ENCODE results near the gene TGFBR3.
A peak's percentile ranks its signal among the peaks of the same experiment; 100 is the strongest.

The TGFBR3 gene

DNA sequence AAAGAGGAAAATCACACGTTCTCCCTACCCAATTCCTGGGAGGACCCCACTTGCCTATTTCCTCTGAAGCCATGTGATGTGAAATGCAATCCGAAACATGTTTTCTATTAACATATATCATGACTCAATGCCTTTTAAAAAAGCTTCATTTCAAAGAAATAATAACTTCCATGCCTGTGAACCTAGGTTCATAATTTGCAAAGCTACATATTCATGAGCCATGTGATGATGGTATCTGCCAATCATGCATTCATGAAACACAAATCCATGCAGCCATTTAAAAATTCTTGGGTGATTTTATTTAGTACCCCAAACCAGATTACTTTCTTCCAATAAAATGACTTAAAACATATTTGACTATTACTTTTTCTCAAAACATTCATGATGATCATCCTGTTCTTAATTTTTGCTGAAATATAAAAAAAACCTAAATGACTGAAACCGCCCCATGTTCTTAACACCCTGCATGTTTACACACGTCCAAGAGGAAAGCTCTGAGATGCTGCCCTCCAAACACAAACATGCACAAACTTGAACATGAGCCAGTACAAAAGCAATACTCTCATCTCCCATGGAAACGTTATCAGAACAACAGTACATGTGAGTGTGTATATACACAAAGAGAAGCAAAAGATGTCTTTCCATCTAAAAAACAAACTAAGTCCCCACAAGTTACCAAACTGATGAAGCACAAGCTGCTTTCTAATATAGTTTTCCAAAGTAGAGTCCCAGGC, 140.1 kb downstream of the TGFBR3 start:
- peak; percentile 45 for DNase-seq (ENCODE audit: low read depth)
- no peak overlapping the region for H3K4me3 ChIP-seq (ENCODE audit: control insufficient read depth, low read depth, low read length)
- TF ChIP-seq, protein P1, sequence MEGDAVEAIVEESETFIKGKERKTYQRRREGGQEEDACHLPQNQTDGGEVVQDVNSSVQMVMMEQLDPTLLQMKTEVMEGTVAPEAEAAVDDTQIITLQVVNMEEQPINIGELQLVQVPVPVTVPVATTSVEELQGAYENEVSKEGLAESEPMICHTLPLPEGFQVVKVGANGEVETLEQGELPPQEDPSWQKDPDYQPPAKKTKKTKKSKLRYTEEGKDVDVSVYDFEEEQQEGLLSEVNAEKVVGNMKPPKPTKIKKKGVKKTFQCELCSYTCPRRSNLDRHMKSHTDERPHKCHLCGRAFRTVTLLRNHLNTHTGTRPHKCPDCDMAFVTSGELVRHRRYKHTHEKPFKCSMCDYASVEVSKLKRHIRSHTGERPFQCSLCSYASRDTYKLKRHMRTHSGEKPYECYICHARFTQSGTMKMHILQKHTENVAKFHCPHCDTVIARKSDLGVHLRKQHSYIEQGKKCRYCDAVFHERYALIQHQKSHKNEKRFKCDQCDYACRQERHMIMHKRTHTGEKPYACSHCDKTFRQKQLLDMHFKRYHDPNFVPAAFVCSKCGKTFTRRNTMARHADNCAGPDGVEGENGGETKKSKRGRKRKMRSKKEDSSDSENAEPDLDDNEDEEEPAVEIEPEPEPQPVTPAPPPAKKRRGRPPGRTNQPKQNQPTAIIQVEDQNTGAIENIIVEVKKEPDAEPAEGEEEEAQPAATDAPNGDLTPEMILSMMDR (conservative IDR thresholded peaks at IDR 0.05; ENCODE audit: control insufficient read depth, insufficient read depth, low read depth, low read length) = no peak

DNA sequence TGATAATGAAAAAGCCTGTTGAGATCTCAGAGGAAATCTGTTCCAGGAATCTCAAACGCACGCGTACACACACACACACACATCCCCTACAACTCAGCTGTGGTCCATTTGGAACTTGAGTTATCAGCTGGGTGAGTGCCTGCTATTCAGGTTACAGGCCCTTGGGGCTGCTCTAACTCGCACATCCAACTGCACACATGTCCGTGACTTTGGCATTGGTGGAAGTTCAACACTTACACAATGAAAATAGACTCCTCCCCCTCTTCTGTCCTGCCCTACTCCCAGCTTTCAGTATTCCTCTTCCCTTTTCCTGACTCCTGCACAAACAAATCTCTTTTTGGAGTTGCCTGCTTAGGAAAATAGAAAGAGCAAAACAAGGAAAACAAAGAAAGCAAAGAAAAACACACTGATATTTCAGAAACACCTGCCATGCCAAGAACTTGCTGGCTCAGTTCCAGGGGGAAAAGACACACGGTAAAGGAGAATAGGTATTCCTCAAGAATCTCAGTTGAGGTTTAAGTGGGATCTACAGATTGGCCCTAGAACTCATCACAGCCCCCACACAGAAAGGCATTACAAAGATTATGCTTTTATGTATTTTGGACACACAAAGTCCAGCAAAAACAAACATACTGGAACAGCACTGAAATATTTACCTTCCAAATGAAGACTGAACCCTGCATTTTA, 140.9 kb downstream of the TGFBR3 start:
- peak; percentile 81 for DNase-seq (ENCODE audit: low read depth)
- H3K4me3 ChIP-seq (ENCODE audit: control insufficient read depth, low read depth, low read length) = no peak overlapping the region
- TF ChIP-seq, protein P1 (conservative IDR thresholded peaks at IDR 0.05; ENCODE audit: control insufficient read depth, insufficient read depth, low read depth, low read length) = no peak

DNA sequence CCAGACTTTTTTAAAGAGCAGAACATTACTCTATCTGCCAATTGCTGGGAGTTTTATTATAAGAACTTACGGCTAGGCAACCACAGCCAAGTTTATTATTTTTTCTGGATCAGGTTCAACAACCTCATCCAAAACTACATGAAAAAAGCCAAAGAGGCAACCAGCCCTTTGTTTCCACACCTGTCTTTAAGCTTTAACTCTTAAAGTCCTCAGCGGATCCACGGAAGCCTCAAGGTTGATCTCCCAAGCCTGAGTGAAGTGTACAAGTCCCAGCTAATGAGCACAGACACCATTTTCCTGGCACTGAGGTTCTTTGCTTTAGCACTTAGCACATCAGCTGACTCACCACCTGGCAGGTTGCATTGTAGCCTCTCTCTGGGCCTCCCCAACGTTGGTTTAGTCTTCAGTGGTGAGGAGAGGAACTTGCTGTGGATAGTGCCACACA, 143.1 kb downstream of the TGFBR3 start:
- H3K4me3 ChIP-seq (ENCODE audit: control insufficient read depth, low read depth, low read length) = no peak overlapping the region
- peak; percentile 81 for DNase-seq (ENCODE audit: low read depth)
- TF ChIP-seq, protein P1 (conservative IDR thresholded peaks at IDR 0.05; ENCODE audit: control insufficient read depth, insufficient read depth, low read depth, low read length) = no peak

DNA sequence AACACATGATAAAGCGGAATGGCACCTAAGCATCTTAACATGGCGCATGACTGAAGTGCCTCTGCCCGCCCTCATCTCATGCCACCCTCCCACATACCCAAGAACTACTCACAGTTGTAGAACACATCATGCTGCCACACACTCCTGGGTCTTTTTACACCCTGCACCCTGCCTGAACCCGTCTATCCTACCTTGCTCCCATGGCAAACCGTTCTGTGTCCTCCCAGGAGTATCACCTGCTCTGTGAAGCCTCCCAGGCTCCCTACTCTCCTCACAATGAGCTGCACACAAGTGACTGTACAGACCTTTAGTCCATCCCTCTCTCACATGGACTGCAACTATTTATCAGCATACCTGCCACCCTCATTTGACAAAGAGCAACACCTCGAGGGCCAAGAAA, 144.0 kb downstream of the TGFBR3 start:
- TF ChIP-seq, protein P1 (conservative IDR thresholded peaks at IDR 0.05; ENCODE audit: control insufficient read depth, insufficient read depth, low read depth, low read length) = no peak
- no peak overlapping the region for H3K4me3 ChIP-seq (ENCODE audit: control insufficient read depth, low read depth, low read length)
- DNase-seq (ENCODE audit: low read depth) = no peak

DNA sequence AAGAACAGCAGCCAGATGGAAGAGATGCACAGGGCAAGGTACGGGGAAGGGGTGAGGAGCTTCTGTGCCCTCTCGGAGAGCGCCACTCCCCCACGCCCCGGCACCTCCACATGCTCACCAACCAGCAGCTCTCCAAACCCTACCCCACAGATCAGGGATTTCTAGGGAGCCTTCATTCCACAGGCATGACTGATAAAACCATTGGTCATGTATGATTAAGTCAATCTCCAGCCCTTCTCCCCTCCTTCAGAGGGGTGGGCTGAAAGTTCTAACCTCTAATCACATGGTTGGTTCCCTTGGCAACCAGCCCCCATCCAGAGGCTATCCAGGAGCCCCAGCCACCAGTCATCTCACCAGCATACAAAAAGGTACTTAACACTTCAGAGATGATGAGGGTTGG, 144.7 kb downstream of the TGFBR3 start:
- TF ChIP-seq, protein P1 (conservative IDR thresholded peaks at IDR 0.05; ENCODE audit: control insufficient read depth, insufficient read depth, low read depth, low read length) = no peak
- peak; percentile 50 for DNase-seq (ENCODE audit: low read depth)
- no peak overlapping the region for H3K4me3 ChIP-seq (ENCODE audit: control insufficient read depth, low read depth, low read length)

DNA sequence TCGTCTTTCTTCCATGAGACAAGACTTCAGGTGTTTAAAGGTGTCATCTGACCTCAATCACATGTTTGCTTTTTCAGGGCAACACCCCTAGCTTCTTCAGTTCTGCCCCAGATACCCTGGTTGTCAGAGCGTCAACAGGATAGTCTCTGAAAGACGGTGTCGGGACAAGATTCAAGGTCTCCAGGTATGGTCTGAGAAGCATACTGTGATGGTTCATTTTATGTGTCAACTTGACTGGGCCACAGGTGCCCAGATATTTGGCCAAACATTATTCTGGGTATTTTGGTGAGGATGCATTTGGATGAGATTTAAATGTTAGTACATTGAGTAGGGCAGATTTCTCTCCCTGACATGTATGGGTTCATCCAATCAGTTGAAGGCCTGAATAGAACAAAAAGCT, 148.3 kb downstream of the TGFBR3 start:
- no peak for DNase-seq (ENCODE audit: low read depth)
- H3K4me3 ChIP-seq (ENCODE audit: control insufficient read depth, low read depth, low read length) = no peak overlapping the region
- TF ChIP-seq, protein P1 (conservative IDR thresholded peaks at IDR 0.05; ENCODE audit: control insufficient read depth, insufficient read depth, low read depth, low read length) = no peak
